Neural cell (in vitro differentiated cells): ENCODE data around the gene SPARC. TPM values are rescaled to one million over a fixed set of nuclear protein-coding genes. Genes with fewer than 3 reads are reported as not detected.

ENCODE experiments used
- H2AFZ ChIP-seq: fragments of 200-600, 300-800 bp; sonication (generic), shearing (Covaris generic); 2 replicates; pipeline ENCODE4 v1.6.0; 2014; ENCODE audit warnings: low read depth, mild to moderate bottlenecking, antibody characterized with exemption, low read length, moderate library complexity
- H3F3A ChIP-seq: fragments of 200-600 bp; shearing (Covaris generic); 2 replicates; pipeline ENCODE4 v1.6.1; 2016; ENCODE audit warnings: mild to moderate bottlenecking, moderate library complexity, mixed read lengths, antibody characterized with exemption, low read length; ENCODE audit not compliant: insufficient read depth, poor library complexity, severe bottlenecking
- H3K27ac ChIP-seq: fragments of 200-600, 300-800 bp; sonication (generic), shearing (Covaris generic); 2 replicates; pipeline ENCODE4 v1.5.1; 2014; ENCODE audit warnings: mild to moderate bottlenecking, low read length, moderate library complexity
- H3K27me3 ChIP-seq: fragments of 300-800, 200-600 bp; sonication (generic), shearing (Covaris generic); 2 replicates; pipeline ENCODE4 v1.6.0; 2014; ENCODE audit warnings: mild to moderate bottlenecking, low read depth, low read length, moderate library complexity; ENCODE audit not compliant: insufficient read depth
- H3K36me3 ChIP-seq: fragments of 300-800, 200-600 bp; sonication (generic), shearing (Covaris generic); 2 replicates; pipeline ENCODE4 v1.5.1; 2014; ENCODE audit warnings: mild to moderate bottlenecking, antibody characterized with exemption, low read length, moderate library complexity; ENCODE audit not compliant: insufficient read depth
- H3K4me2 ChIP-seq: fragments of 300-800, 200-600 bp; sonication (generic), shearing (Covaris generic); 2 replicates; pipeline ENCODE4 v1.6.0; 2014; ENCODE audit warnings: mild to moderate bottlenecking, low read length
- H3K4me3 ChIP-seq: fragments of 300-800, 200-600 bp; sonication (generic), shearing (Covaris generic); 2 replicates; pipeline ENCODE4 v1.5.1; 2014; ENCODE audit warnings: mild to moderate bottlenecking, low read length, moderate library complexity
- H3K79me2 ChIP-seq: fragments of 200-600 bp; shearing (Covaris generic); replicated peaks from 2 replicates; pipeline ENCODE4 v1.6.0; 2014; ENCODE audit warnings: mild to moderate bottlenecking, low read length, moderate library complexity; ENCODE audit not compliant: insufficient read depth
- H3K9ac ChIP-seq: fragments of 300-800, 200-600 bp; sonication (generic), shearing (Covaris generic); 2 replicates; pipeline ENCODE4 v1.6.1; 2016; ENCODE audit warnings: mild to moderate bottlenecking, low read length, mixed read lengths
- H3K9me2 ChIP-seq: fragments of 200-600 bp; shearing (Covaris generic); 2 replicates; pipeline ENCODE4 v1.6.1; 2016; ENCODE audit warnings: mild to moderate bottlenecking, low read length, mixed read lengths; ENCODE audit not compliant: insufficient read depth
- H3K9me3 ChIP-seq: fragments of 200-600, 300-800 bp; sonication (generic), shearing (Covaris generic); 2 replicates; pipeline ENCODE4 v1.6.1; 2016; ENCODE audit warnings: mild to moderate bottlenecking, mixed run types, low read length, moderate library complexity, mixed read lengths
- H4K20me1 ChIP-seq: fragments of 200-600 bp; shearing (Covaris generic); 2 replicates; pipeline ENCODE4 v1.6.1; 2016; ENCODE audit warnings: mild to moderate bottlenecking, mixed run types; ENCODE audit not compliant: insufficient read depth
- CTCF ChIP-seq: fragments of 450-650 bp; IDR thresholded peaks from 2 replicates; pipeline ENCODE4 v1.5.1; 2014; ENCODE audit warnings: antibody characterized with exemption, mild to moderate bottlenecking, moderate library complexity; ENCODE audit not compliant: poor library complexity, severe bottlenecking
- EP300 ChIP-seq: fragments of 450-650 bp; conservative IDR thresholded peaks from 2 replicates; pipeline ENCODE4 v1.6.1; 2014; ENCODE audit warnings: antibody characterized with exemption, mild to moderate bottlenecking, moderate library complexity; ENCODE audit not compliant: poor library complexity, severe bottlenecking
- EZH2 ChIP-seq: fragments of 200-600, 300-800 bp; shearing (Covaris generic), sonication (generic); IDR thresholded peaks from 2 replicates; pipeline ENCODE4 v1.6.1; 2014; ENCODE audit warnings: antibody characterized with exemption, low read length, borderline replicate concordance, mild to moderate bottlenecking; ENCODE audit not compliant: insufficient read depth, poor library complexity, severe bottlenecking
- MXI1 ChIP-seq: fragments of 450-650 bp; conservative IDR thresholded peaks from 2 replicates; pipeline ENCODE4 v1.6.1; 2014; ENCODE audit warnings: antibody characterized with exemption, mild to moderate bottlenecking; ENCODE audit not compliant: poor library complexity, severe bottlenecking
- POLR2AphosphoS5 ChIP-seq: IDR thresholded peaks from 2 replicates; pipeline ENCODE4 v1.6.1; 2012
- RAD21 ChIP-seq: fragments of 450-650 bp; conservative IDR thresholded peaks from 2 replicates; pipeline ENCODE4 v1.6.1; 2014; ENCODE audit warnings: antibody characterized with exemption, mild to moderate bottlenecking, moderate library complexity
- REST ChIP-seq: IDR thresholded peaks from 2 replicates; pipeline ENCODE4 v1.6.1; 2012; ENCODE audit warnings: borderline replicate concordance
- SMC3 ChIP-seq: fragments of 450-650 bp; conservative IDR thresholded peaks from 2 replicates; pipeline ENCODE4 v1.6.1; 2014; ENCODE audit warnings: antibody characterized with exemption, mild to moderate bottlenecking, moderate library complexity; ENCODE audit not compliant: poor library complexity
- TAF1 ChIP-seq: IDR thresholded peaks from 2 replicates; pipeline ENCODE4 v1.6.1; 2012; ENCODE audit warnings: low read depth
- polyA plus RNA-seq: library from polyadenylated mRNA; depleted of rRNA; stranded (reverse); fragments of >200 nt; gene quantifications from 2 replicates; pipeline ENCODE4 v1.2.3, GENCODE V29; 2014

Gene SPARC
- polyA plus RNA-seq, 1 donor from 2014 or later, result 15.3 TPM

- no peak overlapping the region for H3K4me2 ChIP-seq
- no peaks in the 10 kb centered on the region for H4K20me1 ChIP-seq
- H3F3A ChIP-seq, result no peaks in the 10 kb centered on the region
- no peaks in the 10 kb centered on the region for H3K9me2 ChIP-seq
- no peak overlapping the region for H3K27ac ChIP-seq
- no peak overlapping the region for H3K9ac ChIP-seq
- H3K27me3 ChIP-seq, result no peaks in the 10 kb centered on the region
- no peak for TF ChIP-seq REST
- TF ChIP-seq MXI1, result no peak
- no peak for TF ChIP-seq EZH2
- no peak for TF ChIP-seq CTCF
- TF ChIP-seq POLR2AphosphoS5, result no peak
- TF ChIP-seq SMC3, result no peak
- no peak for TF ChIP-seq EP300
- TF ChIP-seq RAD21, result no peak
- no peak for TF ChIP-seq TAF1
- no peaks in the 10 kb centered on the region for H3K36me3 ChIP-seq
- no peak overlapping the region for H2AFZ ChIP-seq
- H3K79me2 ChIP-seq, result no peaks in the 10 kb centered on the region
- H3K4me3 ChIP-seq, result no peak overlapping the region
- no peaks in the 10 kb centered on the region for H3K9me3 ChIP-seq
Observed at GRCh38 chr5:151719228-151720000, 32.7 kb upstream of the SPARC start.

GRCh38 chr5:151718646-151719045 is 31.9 kb upstream of the SPARC start:
- H3K4me2 ChIP-seq, result no peak overlapping the region
- H2AFZ ChIP-seq, result no peak overlapping the region

More at GRCh38 chr5:151718646-151719045, 31.9 kb upstream of the SPARC start:
- Histone ChIP-seq H3K9ac (no peak overlapping the region), H3K36me3 (no peaks in the 10 kb centered on the region), H4K20me1 (no peaks in the 10 kb centered on the region), H3K4me3 (no peak overlapping the region), H3F3A (no peaks in the 10 kb centered on the region), H3K9me2 (no peaks in the 10 kb centered on the region), H3K27me3 (no peaks in the 10 kb centered on the region), H3K9me3 (no peaks in the 10 kb centered on the region), H3K27ac (no peak overlapping the region), H3K79me2 (no peaks in the 10 kb centered on the region)
- no peak for TF ChIP-seq POLR2AphosphoS5
- TF ChIP-seq RAD21, result no peak
- TF ChIP-seq TAF1, result no peak
- no peak for TF ChIP-seq MXI1
- no peak for TF ChIP-seq EP300
- TF ChIP-seq REST, result no peak
- TF ChIP-seq CTCF, result no peak
- TF ChIP-seq EZH2, result no peak
- no peak for TF ChIP-seq SMC3
